Mammary epithelial cell (primary cell): Measurements from ENCODE around the gene KLHL6.

Experiments used
- CTCF ChIP-seq, 2 donors: IDR thresholded peaks in 1 of 2; conservative IDR thresholded peaks in 1 of 2; 2 replicates each; pipeline ENCODE4 v1.5.1; 2011 to 2012; ENCODE audit warnings: inconsistent platforms in 2 of 2, low read length in 2 of 2, mild to moderate bottlenecking in 2 of 2, control low read depth in 1 of 2, low read depth in 1 of 2; ENCODE audit not compliant: insufficient read depth in 1 of 2; ENCODE audit errors: extremely low read depth in 1 of 2
- EZH2 ChIP-seq: IDR thresholded peaks from 2 replicates; pipeline ENCODE4 v1.6.1; 2012; ENCODE audit warnings: low read length, inconsistent platforms, borderline replicate concordance

- no peak for TF ChIP-seq CTCF (conservative IDR thresholded peaks at IDR 0.05 in 1 of 2, IDR thresholded peaks at IDR 0.05 in 1 of 2; ENCODE audit: extremely low read depth in 1 of 2, insufficient read depth in 1 of 2, low read depth in 1 of 2, low read length in 2 of 2)
- TF ChIP-seq EZH2: no peak
Observed at GRCh38 chr3:183566880-183567279, 11.4 kb upstream of the KLHL6 start.
